PC-3 (cell line): ENCODE data around the gene IQGAP1. TPM values are rescaled to one million over a fixed set of nuclear protein-coding genes. Genes with fewer than 3 reads are reported as not detected.

Experiments
- ATAC-seq: fragments of 200-7000 bp; cut with Tn5 transposase; 2 replicates; pipeline ENCODE4 v1.9.1; 2020; ENCODE audit warnings: mild to moderate bottlenecking, moderate library complexity
- BruUV-seq: library from RNA; stranded (reverse); fragments of 400-500 nt; replicated peaks from 2 replicates; lab custom pipeline; 2021; lab: Mats Ljungman, UMichigan
- CTCF ChIA-PET: fragments of 300-600 bp; sonication (Branson Sonifier 250); formaldehyde crosslinking; loops from one replicate; lab custom pipeline; 2022; ENCODE audit warnings: antibody characterized with exemption; lab: Charles Lee
- POLR2A ChIA-PET: fragments of 300-600 bp; sonication (Branson Sonifier 250); formaldehyde crosslinking; loops from one replicate; lab custom pipeline; 2022; ENCODE audit warnings: antibody characterized with exemption; ENCODE audit not compliant: unreplicated experiment; lab: Charles Lee
- DNase-seq: peaks from one replicate; pipeline ENCODE4 v3.0.0-alpha.2; 2015
- H2AFZ ChIP-seq: fragments of 300-600 bp; sonication (generic); 2 replicates; pipeline ENCODE4 v1.6.0; 2016; ENCODE audit warnings: antibody characterized with exemption, low read length
- H3F3A ChIP-seq: fragments of 300-600 bp; sonication (generic); one replicate; pipeline ENCODE4 v1.6.0; 2017; ENCODE audit warnings: antibody characterized with exemption, low read length, control low read depth, mild to moderate bottlenecking; ENCODE audit not compliant: unreplicated experiment
- H3K27ac ChIP-seq: fragments of 300-600 bp; sonication (generic); 2 replicates; pipeline ENCODE4 v1.5.1; 2016; ENCODE audit warnings: mild to moderate bottlenecking, low read length
- H3K27me3 ChIP-seq: fragments of 300-600 bp; sonication (generic); 2 replicates; pipeline ENCODE4 v1.6.1; 2016; ENCODE audit warnings: low read length, mixed read lengths
- H3K36me3 ChIP-seq: fragments of 300-600 bp; sonication (generic); 2 replicates; pipeline ENCODE4 v1.6.1; 2016; ENCODE audit warnings: low read depth, mixed run types, low read length, mixed read lengths
- H3K4me1 ChIP-seq: fragments of 300-600 bp; sonication (generic); 2 replicates; pipeline ENCODE4 v1.5.1; 2016; ENCODE audit warnings: low read length; ENCODE audit not compliant: insufficient read depth
- H3K4me2 ChIP-seq: fragments of 300-600 bp; sonication (generic); 2 replicates; pipeline ENCODE4 v1.6.0; 2016; ENCODE audit warnings: low read length
- H3K4me3 ChIP-seq: fragments of 300-600 bp; sonication (generic); 2 replicates; pipeline ENCODE4 v1.5.1; 2016; ENCODE audit warnings: mild to moderate bottlenecking, low read length, mixed read lengths
- H3K79me2 ChIP-seq: fragments of 300-600 bp; sonication (generic); 2 replicates; pipeline ENCODE4 v1.6.1; 2017; ENCODE audit warnings: low read length, mixed read lengths
- H3K9ac ChIP-seq: fragments of 300-600 bp; sonication (generic); 2 replicates; pipeline ENCODE4 v1.6.0; 2016; ENCODE audit warnings: mild to moderate bottlenecking, low read length
- H3K9me2 ChIP-seq: fragments of 300-600 bp; sonication (generic); replicated peaks from 2 replicates; pipeline ENCODE4 v1.6.1; 2016; ENCODE audit warnings: mixed run types, low read length, mixed read lengths
- H3K9me3 ChIP-seq: fragments of 300-600 bp; sonication (generic); 2 replicates; pipeline ENCODE4 v1.6.1; 2016; ENCODE audit warnings: low read length, mixed read lengths
- H4K20me1 ChIP-seq: fragments of 300-600 bp; sonication (generic); 2 replicates; pipeline ENCODE4 v1.6.1; 2016; ENCODE audit warnings: low read length, mixed read lengths
- CTCF ChIP-seq: fragments of 300-600 bp; sonication (generic); conservative IDR thresholded peaks from 2 replicates; pipeline ENCODE4 v1.5.1; 2017; ENCODE audit warnings: antibody characterized with exemption, low read depth, mild to moderate bottlenecking, low read length
- EZH2 ChIP-seq: fragments of 300-600 bp; sonication (generic); IDR thresholded peaks from one replicate; pipeline ENCODE4 v1.6.1; 2017; ENCODE audit warnings: antibody characterized with exemption, mild to moderate bottlenecking, low read length; ENCODE audit not compliant: unreplicated experiment
- EZH2phosphoT487 ChIP-seq: fragments of 300-600 bp; sonication (generic); IDR thresholded peaks from 2 replicates; pipeline ENCODE4 v1.6.1; 2018; ENCODE audit warnings: mild to moderate bottlenecking, antibody characterized with exemption, low read length, borderline replicate concordance
- intact Hi-C: fragments of 100-400 bp; cut with micrococcal nuclease; formaldehyde crosslinking; loops from 2 replicates; pipeline ENCODE4 v1.9.0; 2023
- total RNA-seq: library from RNA; depleted of rRNA; stranded (reverse); fragments of >200 nt; gene quantifications from 2 replicates; pipeline ENCODE4 v1.2.3, GENCODE V29; 2014

IQGAP1 gene
- total RNA-seq, 1 experiment from 2014 or later, result 139 TPM

GRCh38 chr15:90352107-90352893 is 35.7 kb upstream of the IQGAP1 start, which contains the start of gene ZNF774:
Gene ZNF774, plus strand, starts transcription at chr15:90352284. Its CDS starts 2,377 bp downstream, at chr15:90354661.
- TF ChIP-seq EZH2 (no peak), CTCF (no peak), EZH2phosphoT487 (no peak)
- Histone ChIP-seq H3K36me3 (no peaks in the 10 kb centered on the region), H3K9me2 (no peaks in the 10 kb centered on the region), H3K4me1 (peaks cover 5% of the 10 kb centered on the region; the same call in 1 of the 2 replicates), H3K9me3 (no peaks in the 10 kb centered on the region), H2AFZ (peak within 1 kb of the TSS; percentile 92), H4K20me1 (no peaks in the 10 kb centered on the region), H3K27me3 (no peaks in the 10 kb centered on the region), H3K9ac (peak within 1 kb of the TSS; percentile 79), H3F3A (no peaks in the 10 kb centered on the region), H3K4me2 (peak within 1 kb of the TSS; percentile 90), H3K27ac (peak within 1 kb of the TSS; percentile 73), H3K79me2 (no peaks in the 10 kb centered on the region), H3K4me3 (peak within 1 kb of the TSS; percentile 76)
- ATAC-seq (peak; percentile 97), DNase-seq (peak; percentile 98)
- TSS peak; percentile 73 for BruUV-seq
- intact Hi-C loops, result loop anchor here (5.0 kb wide), 1 partner anchor 35 kb away; the partner anchor contains the start of gene IQGAP1
- CTCF ChIA-PET, result interaction anchor here (0.6 kb wide), 1 partner anchor 108 kb away, joined by 3 read pairs; no protein-coding TSS in a partner anchor
- POLR2A ChIA-PET, result interaction anchor here (0.6 kb wide), 1 partner anchor 119 kb away, joined by 3 read pairs; no protein-coding TSS in a partner anchor

GRCh38 chr15:90354986-90355385 is 33.1 kb upstream of the IQGAP1 start:
- H3K4me1 ChIP-seq, result peaks cover 12% of the 10 kb centered on the region
- no peaks in the 10 kb centered on the region for H4K20me1 ChIP-seq
- DNase-seq, result no peak
- H3K4me3 ChIP-seq, result no peak overlapping the region
- no peaks in the 10 kb centered on the region for H3K9me3 ChIP-seq
- no TSS peak for BruUV-seq
- no peaks in the 10 kb centered on the region for H3F3A ChIP-seq
- intact Hi-C loops, result loop anchor here (5.0 kb wide), 1 partner anchor 32 kb away; the partner anchor contains the start of gene IQGAP1
- H3K79me2 ChIP-seq, result no peaks in the 10 kb centered on the region
- no peak overlapping the region for H2AFZ ChIP-seq
- no peaks in the 10 kb centered on the region for H3K36me3 ChIP-seq
- CTCF ChIA-PET, result no interaction called here
- H3K27me3 ChIP-seq, result no peaks in the 10 kb centered on the region
- no peak for ATAC-seq
- TF ChIP-seq EZH2 (no peak), EZH2phosphoT487 (no peak), CTCF (no peak)
- no peaks in the 10 kb centered on the region for H3K9me2 ChIP-seq
- H3K4me2 ChIP-seq, result no peak overlapping the region
- no peak overlapping the region for H3K27ac ChIP-seq
- H3K9ac ChIP-seq, result no peak overlapping the region
- POLR2A ChIA-PET, result no interaction called here
